Stimulated activated CD4-positive, alpha-beta T cell treated with anti-CD3 and anti-CD28 coated beads, Interleukin-2, amount 100 ng/mL, for 4 hours (primary cell): ENCODE data around the gene HIGD1C.
"Not testable (repeated sequence)": the region's sequence is repeated elsewhere in the genome, so short reads cannot be mapped to it uniquely, and the experiment has no call there.

Source experiments
- DNase-seq: peaks from one replicate; pipeline ENCODE4 v3.0.0-alpha.2; 2020; ENCODE audit warnings: low read depth

The HIGD1C gene

DNA sequence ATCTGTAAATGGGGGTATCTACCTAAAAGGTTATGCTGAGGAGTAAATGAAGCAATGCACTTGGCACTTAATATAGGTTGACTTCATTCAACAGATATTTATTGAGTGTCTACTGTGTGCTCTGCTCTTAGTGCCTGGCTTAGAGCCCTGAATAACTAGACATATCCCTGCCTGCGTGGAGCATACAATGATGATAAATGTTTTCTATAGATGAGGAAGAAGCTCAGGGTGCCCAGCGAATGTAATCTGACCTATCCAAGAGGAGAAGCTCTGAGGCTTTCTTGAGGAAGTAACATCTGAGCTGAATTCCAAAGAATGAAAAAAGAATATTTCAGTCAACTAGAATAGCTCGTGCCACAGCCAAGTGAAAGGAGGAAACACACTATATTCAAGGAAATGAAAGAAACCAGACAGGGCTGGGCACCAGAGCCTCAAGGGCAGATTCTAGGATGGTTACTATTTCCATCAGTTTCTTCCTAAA is 17.9 kb upstream of the HIGD1C start:
- no peak for DNase-seq

DNA sequence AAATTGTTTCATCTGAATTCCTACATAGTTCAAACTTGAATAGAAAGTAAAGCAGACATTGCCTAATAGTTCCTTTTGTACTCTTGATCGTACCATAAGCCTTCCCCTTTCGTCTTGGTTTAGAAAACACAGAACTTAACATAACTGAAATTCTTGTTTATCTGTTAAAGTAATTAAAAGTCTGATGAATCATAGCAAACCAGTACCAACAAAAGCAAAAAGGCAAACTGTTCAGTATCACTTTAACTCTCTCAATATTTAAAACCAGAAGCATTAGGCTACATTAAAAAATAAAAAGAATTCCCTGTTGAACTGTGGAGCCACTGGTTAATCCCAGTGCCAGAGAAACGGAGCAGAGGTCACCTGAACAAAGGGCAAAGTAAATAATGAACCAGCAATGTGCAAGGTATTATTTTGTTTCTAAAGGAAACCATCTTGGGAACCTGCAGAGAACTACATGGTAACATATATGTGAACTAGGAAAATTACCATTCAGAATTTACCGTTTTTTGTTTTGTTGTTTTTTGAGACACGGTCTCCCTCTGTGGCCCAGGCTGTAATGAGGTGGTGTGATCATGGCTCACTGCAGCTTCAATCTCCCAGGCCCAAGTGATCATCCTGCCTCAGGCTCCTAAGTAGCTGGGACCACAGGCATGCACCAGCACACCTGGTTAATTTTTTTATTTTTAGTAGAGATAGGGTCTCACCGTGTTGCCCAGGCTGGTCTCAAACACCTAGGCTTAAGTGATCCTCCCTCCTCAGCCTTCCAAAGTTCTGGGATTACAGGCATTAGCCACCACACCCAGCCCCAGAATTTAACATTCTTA is 17.1 kb upstream of the HIGD1C start:
- DNase-seq = no peak

DNA sequence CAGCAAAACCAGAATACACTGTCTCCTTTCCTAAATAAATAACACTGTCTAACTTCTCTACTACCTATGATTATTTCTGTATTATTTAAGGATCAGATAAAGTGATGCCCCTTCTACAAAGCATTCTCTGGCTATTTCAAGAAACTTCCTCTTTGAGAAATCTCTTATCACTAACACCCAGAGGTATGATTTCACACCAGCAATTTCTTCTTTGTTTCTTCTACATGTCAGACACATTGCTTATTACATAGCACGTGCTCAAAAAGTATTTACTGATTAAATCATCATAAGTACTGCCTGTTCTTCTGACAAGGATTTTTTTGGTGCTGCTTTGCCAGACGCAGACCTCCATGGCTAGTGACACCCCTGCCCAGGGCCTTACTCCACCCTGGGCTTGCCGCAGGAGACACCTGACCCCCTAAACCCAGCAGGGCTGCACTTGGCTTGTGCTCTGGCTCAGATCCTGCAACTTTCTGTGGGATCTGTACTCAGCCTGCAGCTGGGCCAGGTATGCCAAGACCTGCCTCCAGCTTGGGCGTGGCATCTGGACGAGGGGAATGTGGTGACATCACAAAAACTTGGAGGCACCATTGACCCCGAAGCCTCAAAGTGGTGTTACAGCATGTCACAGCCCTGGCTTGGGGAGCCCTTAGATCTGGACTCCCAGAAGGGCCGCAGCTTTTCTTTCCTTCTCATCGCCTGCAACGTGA is 15.4 kb upstream of the HIGD1C start:
- no peak for DNase-seq

DNA sequence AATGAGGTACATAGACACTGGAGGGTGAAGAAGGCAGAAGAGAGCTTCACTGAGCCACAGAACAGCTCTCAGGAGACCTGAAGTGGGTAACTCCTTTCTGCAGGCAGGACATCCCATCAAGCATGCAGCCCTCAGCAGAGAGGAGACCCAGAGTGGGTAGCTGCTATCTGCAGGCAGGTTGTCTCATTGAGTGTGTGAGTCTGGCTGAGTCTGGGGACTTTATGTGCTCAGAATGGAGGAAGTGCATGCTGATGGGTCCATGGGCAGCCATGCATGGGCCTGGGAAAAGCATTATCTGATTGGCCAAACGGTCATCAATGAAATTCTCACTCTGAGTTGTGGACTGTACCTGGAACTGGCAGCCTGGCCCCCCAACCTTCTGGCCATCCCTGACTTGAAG is 14.7 kb upstream of the HIGD1C start:
- DNase-seq = no peak

DNA sequence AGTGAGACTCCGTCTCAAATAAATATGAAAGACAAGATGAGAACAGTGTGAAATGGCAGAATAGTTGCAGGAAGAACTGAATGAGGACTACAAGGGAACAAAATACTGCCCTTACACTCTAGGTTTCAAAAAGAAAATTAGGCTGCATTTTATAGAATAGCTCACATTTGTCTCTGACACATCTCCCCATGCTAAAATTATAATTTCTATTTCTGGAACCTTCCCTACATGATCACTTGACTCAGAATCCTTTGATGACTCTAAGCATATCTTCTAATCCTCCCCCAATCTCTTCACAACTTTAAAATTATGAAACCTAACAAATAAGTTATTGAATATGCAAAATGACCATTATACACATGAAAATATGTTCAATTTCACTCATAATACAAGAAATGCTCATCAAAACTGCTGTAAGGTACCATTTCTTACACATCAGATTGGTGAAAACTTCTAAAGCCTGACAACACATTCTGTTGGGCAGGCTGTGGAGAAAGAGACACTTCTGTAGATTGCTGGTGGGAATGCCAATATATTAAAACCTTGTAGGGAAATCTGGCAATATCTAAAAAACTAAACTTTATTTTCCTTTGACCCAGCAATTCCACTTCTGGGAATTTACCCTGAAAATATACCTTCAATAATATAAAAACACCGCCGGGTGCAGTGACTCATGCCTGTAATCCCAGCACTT is 4.3 kb upstream of the HIGD1C start:
- DNase-seq = no peak

DNA sequence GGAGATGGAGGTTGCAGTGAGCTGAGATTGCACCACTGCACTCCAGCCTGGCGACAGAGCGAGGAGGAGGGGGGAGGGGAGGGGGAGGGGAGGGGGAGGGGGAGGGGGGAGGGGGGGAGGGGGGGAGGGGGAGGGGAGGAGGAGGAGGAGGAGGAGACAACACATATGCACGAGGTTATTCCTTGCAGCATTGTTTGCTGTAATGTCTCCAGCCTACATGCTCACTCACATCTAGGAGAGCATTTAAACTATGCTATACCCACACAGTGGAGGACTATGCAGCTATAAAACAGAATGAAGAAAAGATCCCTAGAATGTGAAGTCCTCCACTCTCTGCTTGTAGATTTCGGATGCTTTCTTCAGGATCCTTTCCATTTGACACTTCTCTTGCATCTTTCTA is 3.5 kb upstream of the HIGD1C start:
- no peak for DNase-seq

DNA sequence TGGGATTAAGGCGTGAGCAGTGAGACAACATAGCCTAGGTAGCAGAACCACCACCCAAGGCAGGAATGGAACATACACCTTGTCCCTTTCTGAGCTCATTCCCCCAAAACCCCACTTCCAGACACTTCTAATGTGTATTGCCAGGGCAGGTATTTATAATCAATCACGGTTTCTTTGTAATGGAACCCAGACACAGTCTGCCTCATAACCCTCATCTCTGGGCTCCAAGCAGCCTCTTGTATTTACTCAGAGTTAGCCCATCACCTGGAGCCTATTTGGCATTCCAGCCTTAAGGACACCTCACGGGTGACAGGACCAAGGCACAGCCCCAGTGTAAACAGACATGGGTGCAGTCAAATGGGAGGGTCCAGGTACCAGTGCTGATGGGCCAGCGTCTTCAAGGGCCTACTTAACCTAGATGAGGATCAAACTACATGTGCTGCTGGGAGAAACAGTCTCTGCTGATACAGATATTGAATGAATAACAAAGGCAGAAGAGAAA is 2.5 kb upstream of the HIGD1C start:
- DNase-seq = no peak

DNA sequence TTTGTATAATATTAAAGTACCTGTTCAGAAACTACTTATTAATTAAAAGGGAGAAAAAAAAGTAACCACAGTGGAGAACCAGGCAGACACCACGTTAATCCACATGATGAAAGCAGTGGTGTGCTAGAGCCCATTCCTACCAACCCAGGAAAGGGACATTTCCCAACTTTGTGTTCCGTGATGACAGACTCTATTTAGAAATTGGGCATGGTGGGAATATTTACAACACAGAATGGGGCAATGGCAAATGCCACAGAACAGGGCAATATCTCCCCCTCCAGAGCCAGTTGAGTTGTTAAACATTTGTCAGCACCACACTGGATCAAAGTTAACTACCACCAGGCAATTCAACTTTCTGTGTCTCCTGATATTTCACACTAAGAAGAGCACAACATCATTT is 1.2 kb upstream of the HIGD1C start:
- no peak for DNase-seq

DNA sequence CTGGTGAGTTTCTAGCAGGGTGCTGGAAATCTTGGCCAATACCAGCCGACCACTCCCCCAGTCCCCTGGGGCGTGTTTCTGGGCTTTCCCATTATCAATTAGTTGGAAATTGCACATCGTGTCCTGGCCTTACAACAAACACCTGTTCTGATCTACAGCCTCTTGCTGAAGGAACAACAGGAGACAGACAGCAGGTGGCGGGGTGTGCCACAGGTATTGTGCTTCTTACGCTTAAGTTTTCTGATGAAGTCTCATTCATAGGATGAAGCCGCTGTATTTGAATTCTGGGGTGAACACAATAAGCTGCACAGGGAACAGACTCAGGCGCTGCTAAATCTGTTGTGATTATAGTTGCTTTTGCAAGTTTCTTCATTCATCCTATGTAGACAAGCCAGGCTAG is 703 bp downstream of the HIGD1C start:
- DNase-seq = no peak

DNA sequence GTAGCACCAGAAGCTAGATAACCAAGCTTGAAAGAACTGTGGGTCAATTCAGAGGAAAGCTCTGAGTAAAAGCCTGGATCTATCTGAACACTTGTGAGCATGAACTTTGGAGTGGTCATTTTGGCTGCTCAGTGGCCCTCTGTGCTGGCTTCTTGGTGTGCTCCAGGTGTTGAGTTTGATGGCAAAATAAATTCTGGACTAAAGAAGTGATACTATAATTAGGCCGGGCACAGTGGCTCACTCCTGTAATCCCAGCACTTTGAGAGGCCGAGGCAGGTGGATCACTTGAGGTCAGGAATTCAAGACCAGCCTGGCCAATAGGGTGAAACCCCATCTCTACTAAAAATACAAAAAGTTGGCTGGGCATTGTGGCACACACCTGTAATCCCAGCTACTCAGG is 2.4 kb downstream of the HIGD1C start:
- DNase-seq = not testable (repeated sequence)

DNA sequence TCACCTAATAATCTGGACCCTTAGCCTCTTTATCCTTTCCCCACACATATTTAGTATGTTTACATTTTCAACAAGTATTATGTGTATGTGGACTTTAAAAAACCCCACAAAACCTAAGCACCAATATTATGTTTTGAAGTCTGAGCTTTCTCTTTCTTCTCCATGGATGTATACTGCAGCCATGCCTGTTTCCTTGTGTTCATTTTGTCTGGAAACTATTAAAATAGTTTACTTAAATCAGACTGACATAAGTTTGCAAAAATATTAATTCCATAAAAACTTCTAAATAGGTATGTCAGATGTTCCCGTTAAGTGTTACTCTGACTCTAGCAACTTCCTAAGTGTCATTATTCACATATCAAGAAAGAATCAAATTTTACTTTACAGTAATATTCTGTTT is 2.9 kb downstream of the HIGD1C start:
- no peak for DNase-seq

DNA sequence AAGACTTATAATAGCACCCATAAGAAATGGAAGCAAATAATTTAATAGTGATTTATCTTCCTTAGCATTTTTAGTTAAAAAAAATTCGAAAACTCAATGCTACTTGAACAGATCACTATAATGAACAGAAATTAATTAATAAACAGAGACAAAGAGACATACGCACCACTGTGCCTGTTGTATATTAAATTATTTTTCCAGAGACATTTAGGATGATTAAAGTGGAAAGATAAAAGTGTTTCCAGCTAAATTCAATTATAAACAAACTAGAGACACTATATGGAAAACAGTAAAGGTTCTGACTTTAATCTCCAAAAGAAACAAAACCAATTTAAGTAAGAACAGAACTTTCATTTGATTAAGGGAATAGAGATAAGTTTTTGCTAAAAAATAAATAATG is 3.4 kb downstream of the HIGD1C start:
- DNase-seq = no peak

DNA sequence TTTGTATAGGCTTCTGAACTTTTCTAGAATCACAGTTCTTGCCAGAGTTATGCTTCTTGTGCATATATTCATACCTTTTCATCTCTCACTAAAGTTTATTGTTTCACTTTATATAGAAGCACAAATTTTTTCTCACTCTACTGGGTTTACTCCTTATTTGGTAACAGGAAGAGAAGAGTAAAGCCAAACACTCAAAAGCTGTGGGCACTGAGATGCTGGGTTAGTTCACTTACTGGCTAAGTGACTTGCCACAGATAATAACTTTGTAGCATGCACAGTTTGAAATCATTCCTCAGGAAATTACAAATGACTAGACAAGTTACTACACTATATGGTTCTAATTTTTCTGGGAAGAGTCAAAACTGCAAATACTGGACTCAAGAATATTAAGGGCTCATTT is 7.8 kb downstream of the HIGD1C start:
- no peak for DNase-seq

DNA sequence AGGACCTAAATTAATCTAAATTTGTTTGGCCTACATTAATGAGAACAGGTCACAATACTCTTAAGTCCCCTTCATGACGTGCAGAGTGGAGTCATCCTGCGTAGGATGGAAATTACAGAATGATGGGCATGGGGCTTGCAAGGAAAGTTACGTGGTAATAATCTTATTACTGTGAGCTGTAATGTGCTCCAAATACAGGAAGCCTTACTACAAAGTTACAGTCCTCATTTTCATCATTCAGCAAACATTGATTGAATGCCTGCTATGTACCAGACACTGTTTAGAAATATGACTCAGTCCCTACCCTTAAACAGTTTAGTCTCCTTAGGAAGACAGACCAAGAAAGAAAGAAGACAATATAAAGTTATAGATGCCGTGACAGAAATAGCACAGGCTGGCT is 9.4 kb downstream of the HIGD1C start:
- DNase-seq = no peak

DNA sequence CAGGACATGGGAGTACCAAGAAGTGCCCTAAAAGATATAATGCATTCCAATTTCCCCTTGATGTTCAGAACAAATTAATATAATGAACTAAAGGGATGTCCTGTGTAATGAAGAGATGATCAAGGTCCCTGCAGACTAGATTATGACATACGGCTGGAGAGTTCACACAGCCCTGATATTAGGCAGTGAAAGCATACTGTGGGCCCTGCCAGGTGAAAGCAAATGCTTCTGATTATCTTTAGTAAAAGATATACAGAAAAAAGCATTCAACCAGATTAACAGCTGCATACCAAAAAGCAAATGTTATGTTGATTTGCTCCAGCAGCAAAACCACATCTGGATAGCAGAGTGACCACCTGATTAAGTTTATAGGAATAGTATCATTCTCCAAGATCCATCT is 12.1 kb downstream of the HIGD1C start:
- DNase-seq = no peak

DNA sequence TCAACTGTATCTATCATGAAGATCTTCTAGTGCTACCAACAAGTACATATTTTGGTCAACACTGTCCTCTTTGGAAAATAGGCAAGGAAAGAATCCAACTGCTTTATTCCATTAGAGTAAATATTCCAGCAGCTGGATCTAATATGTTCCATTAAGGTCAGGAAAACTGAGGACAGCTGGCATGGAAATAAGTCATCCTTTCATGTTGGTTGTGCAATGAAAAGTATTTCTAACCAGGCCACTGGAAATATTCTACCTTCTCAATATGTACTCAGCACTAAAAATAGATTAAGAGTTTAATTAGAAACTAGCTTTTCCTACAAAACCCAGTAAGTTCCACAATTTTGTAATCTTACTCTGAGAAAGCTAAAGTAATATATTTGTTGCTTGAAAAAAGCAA is 19.6 kb downstream of the HIGD1C start:
- no peak for DNase-seq

DNA sequence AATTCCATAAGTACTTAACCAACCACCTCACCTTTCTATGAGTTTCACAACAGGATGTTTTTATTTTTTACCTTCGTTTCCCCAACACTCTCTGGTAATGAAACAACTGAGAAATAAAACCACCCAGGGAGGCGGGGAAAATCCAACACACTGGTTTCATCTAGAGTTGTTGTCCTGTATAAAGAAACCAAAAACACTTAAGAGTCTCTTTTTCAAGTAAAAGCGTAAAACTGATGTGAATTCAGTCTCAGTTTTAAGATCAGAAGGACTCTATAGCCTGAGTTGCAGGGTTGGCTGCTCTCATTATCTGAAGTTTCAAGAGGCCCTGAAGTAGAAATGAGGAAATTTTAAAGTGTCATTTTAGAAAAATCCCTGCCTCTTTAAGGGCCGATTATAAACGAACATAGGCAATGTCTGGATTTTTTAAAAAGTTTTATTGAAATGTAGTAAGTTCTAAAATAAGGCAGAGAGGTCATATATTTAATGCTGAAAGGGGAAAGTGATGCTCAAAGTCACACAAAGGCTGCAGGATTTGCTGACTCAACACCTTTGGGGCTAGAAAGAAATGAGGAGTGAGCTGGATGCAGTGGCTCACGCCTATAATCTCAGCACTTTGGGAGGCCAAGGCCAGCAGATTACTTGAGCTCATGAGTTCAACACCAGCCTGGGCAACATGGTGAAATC is 27.2 kb downstream of the HIGD1C start:
- DNase-seq = no peak

DNA sequence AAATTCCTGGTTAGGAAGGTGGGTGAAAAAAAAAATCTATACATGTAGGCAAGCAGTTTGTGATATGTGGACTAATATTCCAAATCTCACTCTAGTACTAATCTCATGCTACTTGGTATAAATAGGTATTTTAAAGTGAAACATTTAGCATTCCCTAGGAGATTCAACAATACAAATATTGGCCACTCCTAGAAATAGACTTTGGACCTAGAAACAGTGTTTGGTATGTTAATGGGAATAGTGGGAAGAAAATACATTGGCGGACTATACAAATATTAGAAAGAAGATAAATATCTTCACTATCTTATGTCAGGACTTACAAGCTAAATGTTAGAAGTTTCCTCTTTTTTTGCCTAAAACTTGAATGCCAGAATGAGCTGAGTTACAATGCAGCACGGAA is 28.2 kb downstream of the HIGD1C start:
- no peak for DNase-seq

DNA sequence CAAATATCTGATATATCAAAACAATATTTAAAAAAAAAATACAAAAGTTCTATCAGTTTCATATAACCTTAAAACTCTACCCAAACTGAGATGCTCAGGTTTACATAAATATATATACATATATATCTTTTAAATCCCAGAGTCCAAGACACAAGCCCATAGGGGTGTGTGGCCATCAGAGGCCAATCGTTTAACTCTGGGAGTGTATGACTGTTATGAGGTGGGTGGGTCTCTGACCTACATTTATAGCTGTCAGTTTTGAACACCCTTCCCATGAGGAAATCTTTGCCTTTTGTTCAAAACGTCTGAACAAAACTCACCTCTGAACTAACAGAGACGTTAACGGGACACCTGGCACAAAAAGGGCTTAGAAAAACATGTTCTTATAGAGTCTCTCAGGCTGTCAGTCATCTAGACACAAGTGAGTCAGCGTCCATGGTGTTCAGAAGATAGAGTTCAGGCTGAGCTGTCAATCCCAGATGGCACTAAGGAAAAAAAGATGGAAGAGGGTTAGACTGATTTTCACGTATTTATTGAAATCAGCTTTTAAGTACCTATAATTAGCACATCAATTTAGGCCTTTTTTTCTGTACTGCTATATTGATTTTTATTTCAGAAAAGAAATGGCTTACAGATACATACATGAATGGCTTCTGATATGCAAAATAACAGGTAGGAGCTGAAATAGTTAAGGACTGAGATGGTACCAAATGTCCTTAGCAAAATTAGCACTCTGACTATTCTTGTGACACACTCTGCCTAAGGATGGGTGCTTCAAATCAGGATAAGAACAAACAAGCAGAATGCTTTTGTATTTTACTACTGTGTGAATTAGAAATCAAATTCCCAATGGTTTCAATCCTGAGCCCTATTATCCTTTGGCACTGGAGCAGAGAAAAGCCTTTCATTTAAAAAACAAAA is 29.2 kb downstream of the HIGD1C start:
- DNase-seq = no peak

DNA sequence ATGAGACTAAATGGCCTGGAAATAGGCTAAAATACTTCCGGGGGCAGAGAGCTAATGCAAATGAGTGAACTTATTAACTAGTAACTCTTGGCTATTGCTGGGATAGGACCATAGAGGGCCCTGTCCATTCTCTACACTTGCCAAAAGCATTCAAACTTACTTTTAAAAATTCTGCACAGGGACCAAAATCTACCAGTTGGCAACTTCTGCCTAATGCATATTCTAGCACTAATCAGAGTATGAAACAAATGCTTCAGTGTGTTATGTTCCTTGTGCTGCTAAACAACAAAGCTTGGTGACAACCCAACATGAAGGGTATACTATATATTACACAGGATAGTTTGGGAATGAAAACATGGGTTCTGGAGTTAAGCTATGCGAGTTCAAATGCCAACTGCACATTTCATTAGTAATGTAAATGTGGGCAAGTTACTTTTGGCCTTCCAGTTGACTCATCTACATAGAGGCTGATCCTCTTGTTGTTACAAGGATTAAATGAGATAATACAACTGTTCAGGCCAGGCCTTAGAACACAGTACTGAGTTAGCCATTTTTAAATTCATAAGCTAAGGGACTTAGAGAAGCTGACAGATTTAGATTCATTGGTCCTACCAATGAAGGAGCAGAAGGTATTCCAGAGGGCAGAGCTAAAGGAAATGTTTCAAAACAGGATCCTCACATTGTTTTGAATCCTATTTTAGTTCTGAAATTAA is 32.4 kb downstream of the HIGD1C start:
- no peak for DNase-seq
